Stimulated activated CD8-positive, alpha-beta memory T cell treated with anti-CD3 and anti-CD28 coated beads, Interleukin-4, amount 100 ng/mL, for 48 hours (primary cell): Measurements from ENCODE around the gene YWHAB.
A peak's percentile ranks its signal among the peaks of the same experiment; 100 is the strongest.
"Not testable (repeated sequence)": the region's sequence is repeated elsewhere in the genome, so short reads cannot be mapped to it uniquely, and the experiment has no call there.

ENCODE experiments used
- DNase-seq: peaks from one replicate; pipeline ENCODE4 v3.0.0-alpha.2; 2020

The YWHAB gene

GRCh38 chr20:44869471-44869870 lies 16.0 kb upstream of the YWHAB start:
- no peak for DNase-seq

GRCh38 chr20:44882360-44882759 lies 3.1 kb upstream of the YWHAB start:
- DNase-seq: not testable (repeated sequence)

- no peak for DNase-seq
Observed at GRCh38 chr20:44883214-44883902, 2.1 kb upstream of the YWHAB start.

- DNase-seq: no peak
Observed at GRCh38 chr20:44884907-44885391, 556 bp upstream of the YWHAB start.

- no peak for DNase-seq
Observed at GRCh38 chr20:44886266-44886651, 754 bp downstream of the YWHAB start.

- DNase-seq: no peak
Observed at GRCh38 chr20:44886828-44887227, 1.3 kb downstream of the YWHAB start.

GRCh38 chr20:44887466-44887865 lies 2.0 kb downstream of the YWHAB start:
- no peak for DNase-seq

GRCh38 chr20:44888226-44889103 lies 3.0 kb downstream of the YWHAB start:
- DNase-seq: no peak

- no peak for DNase-seq
Observed at GRCh38 chr20:44891826-44892225, 6.3 kb downstream of the YWHAB start.

- no peak for DNase-seq
Observed at GRCh38 chr20:44894959-44895358, 9.5 kb downstream of the YWHAB start.

- no peak for DNase-seq
Observed at GRCh38 chr20:44896583-44896982, 11.1 kb downstream of the YWHAB start.

- no peak for DNase-seq
Observed at GRCh38 chr20:44897133-44897532, 11.6 kb downstream of the YWHAB start.

- DNase-seq: no peak
Observed at GRCh38 chr20:44900231-44900854, 14.8 kb downstream of the YWHAB start.

GRCh38 chr20:44901974-44902373 lies 16.5 kb downstream of the YWHAB start:
- no peak for DNase-seq

GRCh38 chr20:44904377-44904776 lies 18.9 kb downstream of the YWHAB start:
- no peak for DNase-seq

GRCh38 chr20:44908987-44909871 lies 23.7 kb downstream of the YWHAB start:
- no peak for DNase-seq

GRCh38 chr20:44909872-44910689 lies 24.6 kb downstream of the YWHAB start, which contains the start of gene PABPC1L:
TSS of gene PABPC1L (plus strand) at chr20:44910060. CDS start at chr20:44910144, 84 bp downstream.
- peak; percentile 87 for DNase-seq

- DNase-seq: no peak
Observed at GRCh38 chr20:44910690-44911262, 25.3 kb downstream of the YWHAB start.

GRCh38 chr20:44911264-44911921 lies 25.9 kb downstream of the YWHAB start:
- DNase-seq: peak; percentile 76

- DNase-seq: no peak
Observed at GRCh38 chr20:44912189-44912588, 26.7 kb downstream of the YWHAB start.

GRCh38 chr20:44914924-44915323 lies 29.4 kb downstream of the YWHAB start:
- DNase-seq: peak; percentile 45
